Measurements from ENCODE around the gene ARRB1.
"Not testable (repeated sequence)": the region's sequence is repeated elsewhere in the genome, so short reads cannot be mapped to it uniquely, and the experiment has no call there.

The ARRB1 gene

GRCh38 chr11:75371949-75372876 lies 20.8 kb upstream of the ARRB1 start:
- no peak for DNase-seq

DNA sequence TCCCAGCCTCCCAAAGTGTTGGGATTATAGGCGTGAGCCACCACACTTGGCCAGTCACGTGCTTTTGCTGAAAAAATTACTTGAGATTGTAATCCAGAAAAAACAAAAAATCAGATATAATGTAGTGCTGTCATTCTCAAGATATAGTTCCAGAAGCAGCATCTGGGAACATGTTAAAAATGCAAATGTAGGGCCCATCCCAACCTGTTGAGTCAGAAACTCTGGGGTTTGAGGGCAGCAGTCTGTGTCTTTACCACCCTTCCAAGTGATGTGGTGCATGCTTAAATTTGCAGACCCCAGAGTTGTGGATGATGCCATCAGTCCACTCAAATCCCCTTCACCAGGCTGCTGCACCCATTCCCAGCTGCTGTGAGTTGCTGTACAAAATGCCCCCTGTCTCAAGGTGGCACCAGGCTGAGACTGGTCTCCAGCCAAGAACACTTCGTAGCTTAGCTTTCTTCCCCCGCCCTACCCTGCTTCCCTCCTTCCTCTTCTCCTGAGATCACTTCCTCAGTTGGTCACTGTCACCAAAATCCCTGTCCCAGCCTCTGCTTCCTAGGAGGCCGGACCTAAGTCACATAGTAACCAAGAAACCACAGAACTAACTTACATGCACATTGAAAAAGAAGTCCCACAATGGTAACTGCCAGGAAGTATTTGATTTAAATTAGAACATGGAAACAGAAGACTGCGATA lies 18.2 kb upstream of the ARRB1 start:
- DNase-seq, result peak in 1 of 58 donors; percentile 17

- not testable (repeated sequence) for DNase-seq
These were observed 15.4 kb upstream of the ARRB1 start for GRCh38 chr11:75366826-75367225.

DNA sequence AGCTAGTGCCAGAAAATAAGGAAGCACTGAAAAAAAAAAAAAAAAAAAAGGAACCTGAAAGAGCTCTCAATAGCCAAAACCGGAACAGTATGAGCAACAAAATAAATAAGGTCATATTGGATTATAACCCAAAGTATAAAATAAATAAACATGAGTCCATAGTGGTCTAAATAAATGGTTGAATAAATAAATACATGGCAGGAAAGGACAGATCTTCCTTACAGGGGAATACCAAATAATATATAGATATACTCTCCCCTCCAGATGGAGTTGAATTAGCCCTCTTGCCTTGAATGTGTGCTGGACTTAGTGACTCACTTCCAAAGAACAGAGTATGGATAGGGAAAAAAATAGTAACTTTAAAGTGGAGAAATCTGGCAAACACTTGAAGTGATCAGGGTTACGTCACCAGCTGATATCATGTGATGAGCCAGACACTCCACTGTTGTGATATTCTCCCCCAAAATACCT lies 14.3 kb upstream of the ARRB1 start:
- no peak for DNase-seq

DNA sequence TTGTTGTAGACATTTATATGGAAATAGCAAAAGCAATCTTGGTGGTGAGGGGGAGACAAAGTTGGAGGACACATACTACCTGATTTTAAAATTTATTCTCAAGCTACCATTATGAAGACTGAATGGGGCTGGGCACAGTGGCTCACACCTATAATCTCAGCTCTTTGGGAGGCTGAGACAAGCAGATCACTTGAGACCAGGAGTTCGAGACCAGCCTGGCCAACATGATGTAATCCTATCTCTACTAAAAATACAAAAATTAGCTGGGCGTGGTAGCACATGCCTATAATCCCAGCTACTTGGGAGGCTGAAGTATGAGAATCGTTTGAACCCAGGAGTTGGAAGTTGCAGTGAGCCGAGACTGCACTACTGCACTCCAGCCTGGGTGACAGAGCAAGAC lies 10.8 kb upstream of the ARRB1 start:
- not testable (repeated sequence) for DNase-seq

- no peak for DNase-seq
These were observed 5.2 kb upstream of the ARRB1 start for GRCh38 chr11:75356613-75357012.

- no peak for DNase-seq
These were observed 3.6 kb upstream of the ARRB1 start for GRCh38 chr11:75355051-75355450.

DNA sequence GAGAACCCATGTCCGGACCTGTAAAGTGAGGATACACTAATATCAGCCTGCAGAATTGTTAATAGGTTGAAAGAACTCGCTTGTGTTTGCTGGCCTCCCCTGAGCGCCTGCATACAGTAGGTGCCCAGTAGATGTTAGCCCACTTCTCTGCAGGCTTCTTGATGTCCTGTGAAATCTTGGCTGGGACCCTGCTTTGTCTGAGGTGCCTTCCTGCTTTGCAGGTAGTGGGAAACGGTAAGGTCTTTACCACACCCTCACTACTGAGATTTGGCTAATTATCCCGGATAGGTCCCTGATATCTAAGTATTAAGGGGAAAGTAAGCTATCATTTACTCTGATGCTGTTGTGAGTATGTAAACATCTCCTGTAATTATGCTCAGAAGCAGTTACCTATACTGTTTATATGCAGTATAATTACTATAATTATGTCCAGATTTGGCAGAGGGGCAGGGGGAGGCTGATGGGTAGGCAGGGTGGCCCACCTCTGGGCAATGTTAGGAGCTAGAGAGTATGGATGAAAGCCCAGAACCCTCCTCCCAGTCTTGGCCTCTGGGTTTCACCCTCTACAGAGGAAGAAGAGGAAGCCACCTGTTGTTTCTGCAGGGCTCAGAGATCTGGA lies 1.2 kb upstream of the ARRB1 start:
- no peak for DNase-seq

GRCh38 chr11:75351791-75352587 lies 528 bp upstream of the ARRB1 start:
- peak in 36 of 58 donors; percentile 26 to 76 (median 54) for DNase-seq

- DNase-seq, result peak in 29 of 58 donors; percentile 28 to 79 (median 54)
These were observed 519 bp downstream of the ARRB1 start for GRCh38 chr11:75350743-75351540.

DNA sequence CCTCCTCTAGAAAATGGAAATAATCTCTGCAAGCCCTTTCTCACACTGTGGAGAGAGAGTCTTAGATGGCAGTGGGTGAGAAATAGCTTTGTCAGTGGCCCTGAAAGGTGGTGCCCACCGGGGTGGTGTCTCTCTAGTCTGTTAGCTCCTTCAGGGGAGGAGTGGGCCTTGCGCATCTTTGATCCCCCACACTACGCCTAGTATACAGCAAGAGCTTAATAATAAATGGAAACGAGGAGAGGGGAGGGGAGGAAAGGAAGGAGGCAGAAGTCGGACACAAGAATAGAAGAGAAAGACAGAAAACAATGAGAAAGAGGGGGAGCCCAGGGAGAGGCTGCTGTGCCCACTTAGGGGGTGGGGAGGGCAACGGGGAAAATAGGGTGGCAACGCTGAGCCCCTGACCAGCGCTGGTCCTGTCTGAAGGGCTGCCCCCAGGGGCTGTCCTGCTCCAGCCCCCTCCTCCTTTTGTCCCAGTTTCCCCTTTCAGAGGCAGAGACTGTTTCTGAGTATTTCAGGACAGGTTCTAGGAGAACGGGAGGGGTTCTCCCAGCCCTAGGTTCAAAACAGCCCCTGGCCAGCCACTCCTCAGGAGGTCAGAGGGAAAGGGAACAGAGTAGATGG lies 1.2 kb downstream of the ARRB1 start:
- DNase-seq, result no peak

GRCh38 chr11:75349521-75350116 lies 1.8 kb downstream of the ARRB1 start:
- DNase-seq, result peak in 5 of 58 donors; percentile 8 to 35 (median 25)

DNA sequence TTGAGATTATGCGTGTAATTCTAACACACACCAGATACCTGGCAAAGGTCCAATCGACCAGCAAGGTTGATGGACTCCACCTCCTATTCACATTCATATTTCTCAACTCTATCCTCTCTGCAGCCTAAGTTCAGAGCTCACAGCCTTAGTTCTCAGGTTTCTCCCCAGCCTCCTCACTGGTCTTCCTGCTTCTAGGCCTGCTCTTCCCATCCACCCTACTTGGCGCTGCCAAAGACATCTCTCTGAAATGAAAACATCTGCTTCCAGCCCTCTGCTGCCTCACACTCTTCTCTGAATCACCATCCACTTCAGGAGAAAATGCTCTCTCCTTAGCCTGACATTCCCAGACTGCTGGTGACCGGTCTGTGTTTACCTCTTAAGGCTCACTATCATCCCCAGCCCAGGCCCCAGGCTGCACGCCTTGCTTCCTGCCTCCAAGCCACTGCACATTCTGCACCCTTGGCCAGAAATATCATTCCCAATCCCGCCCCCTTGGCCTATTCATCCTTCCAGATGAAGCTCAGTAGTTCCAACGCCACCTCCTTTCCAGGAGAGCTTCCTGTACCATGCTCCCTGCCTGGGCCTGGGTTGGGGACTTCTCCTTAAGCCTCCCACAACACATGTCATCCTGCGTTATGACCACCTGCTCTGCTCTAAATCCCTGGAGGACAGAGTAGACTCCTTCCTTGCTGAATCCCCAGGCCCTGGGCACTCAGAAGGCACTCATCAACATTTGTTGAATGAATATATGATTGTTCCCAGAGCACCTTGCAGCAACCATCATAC lies 3.5 kb downstream of the ARRB1 start:
- peak in 6 of 58 donors; percentile 16 to 55 (median 33) for DNase-seq

DNA sequence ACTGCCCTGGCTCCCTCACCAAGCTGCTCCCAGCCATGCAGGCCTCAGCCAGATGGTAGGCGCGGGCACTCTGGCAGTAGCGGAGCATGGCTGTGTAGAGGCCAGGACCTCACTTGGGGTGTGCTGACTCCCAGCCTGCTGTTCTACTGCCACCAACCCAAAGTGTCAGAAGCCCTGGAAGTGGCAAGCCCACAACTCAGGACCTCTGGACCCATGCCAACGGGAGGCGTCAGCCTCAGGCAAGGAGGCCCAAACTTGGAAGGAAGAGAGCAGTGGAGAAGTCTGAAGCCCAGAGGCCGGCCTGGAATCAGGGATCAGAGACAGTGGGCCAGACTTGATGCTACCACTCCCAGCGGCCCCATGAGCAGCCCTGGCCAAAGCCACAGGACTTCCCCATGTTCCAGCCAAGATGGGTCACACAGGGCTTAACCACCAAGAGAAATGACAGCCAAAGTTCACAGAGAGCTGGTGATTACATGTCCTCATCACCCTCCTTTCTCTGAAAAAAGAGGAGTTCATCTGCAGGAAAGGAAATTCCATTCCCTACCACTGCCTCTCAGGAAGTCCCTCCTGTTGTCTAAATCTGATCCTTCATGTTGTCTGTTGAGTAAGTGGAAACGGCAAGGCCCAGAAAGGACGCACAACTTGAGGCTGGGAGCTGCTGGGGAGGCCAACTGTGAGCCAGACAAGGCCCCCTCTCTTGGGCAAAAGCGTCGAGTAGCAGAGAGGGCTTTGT lies 4.4 kb downstream of the ARRB1 start:
- DNase-seq, result peak in 1 of 58 donors; percentile 59

DNA sequence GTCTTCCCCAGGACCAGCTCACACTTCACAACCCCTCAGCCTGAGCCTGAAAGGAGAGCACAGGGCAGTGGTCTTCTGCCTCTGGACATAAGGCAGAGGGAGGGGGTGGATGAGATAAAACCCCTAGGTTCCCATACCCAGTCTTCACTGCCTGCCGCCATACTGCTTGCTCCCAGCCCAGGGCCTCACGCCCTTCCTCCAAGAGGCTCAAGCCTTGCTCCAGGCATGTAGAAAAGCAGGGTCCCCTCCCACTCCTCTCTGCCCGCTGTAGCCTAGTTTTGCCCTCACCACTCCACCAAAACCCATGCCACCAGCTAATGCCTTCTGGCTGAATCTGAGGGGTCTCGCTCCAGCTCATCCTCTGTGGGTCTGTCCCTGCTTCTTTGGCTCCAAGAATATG lies 5.2 kb downstream of the ARRB1 start:
- no peak for DNase-seq

- DNase-seq, result peak in 1 of 58 donors; percentile 31
These were observed 5.9 kb downstream of the ARRB1 start for GRCh38 chr11:75345455-75346160.

All from anterior cingulate cortex (tissue), 58 donors.